ENCODE measurements around the gene TSHZ1.

GRCh38 chr18:75337348-75337747 lies 126.8 kb downstream of the TSHZ1 start:
- no peak for TF ChIP-seq CTCF (IDR thresholded peaks at IDR 0.05 in 8 of 11, conservative IDR thresholded peaks at IDR 0.05 in 3 of 11)
- no peak for TF ChIP-seq POLR2AphosphoS5 (IDR thresholded peaks at IDR 0.05)
- TF ChIP-seq POLR2A (IDR thresholded peaks at IDR 0.05): no peak

Measured in spleen (tissue), 7 donors.